GM19025 (cell line): ENCODE data around the gene RBKS.
"Not testable (repeated sequence)": the region's sequence is repeated elsewhere in the genome, so short reads cannot be mapped to it uniquely, and the experiment has no call there.

Experiments
- ATAC-seq: cut with Tn5 transposase; IDR thresholded peaks from one replicate; pipeline ENCODE4 v1.9.1; 2021; ENCODE audit warnings: mild to moderate bottlenecking, low read depth, moderate library complexity; ENCODE audit not compliant: unreplicated experiment

Gene RBKS

DNA sequence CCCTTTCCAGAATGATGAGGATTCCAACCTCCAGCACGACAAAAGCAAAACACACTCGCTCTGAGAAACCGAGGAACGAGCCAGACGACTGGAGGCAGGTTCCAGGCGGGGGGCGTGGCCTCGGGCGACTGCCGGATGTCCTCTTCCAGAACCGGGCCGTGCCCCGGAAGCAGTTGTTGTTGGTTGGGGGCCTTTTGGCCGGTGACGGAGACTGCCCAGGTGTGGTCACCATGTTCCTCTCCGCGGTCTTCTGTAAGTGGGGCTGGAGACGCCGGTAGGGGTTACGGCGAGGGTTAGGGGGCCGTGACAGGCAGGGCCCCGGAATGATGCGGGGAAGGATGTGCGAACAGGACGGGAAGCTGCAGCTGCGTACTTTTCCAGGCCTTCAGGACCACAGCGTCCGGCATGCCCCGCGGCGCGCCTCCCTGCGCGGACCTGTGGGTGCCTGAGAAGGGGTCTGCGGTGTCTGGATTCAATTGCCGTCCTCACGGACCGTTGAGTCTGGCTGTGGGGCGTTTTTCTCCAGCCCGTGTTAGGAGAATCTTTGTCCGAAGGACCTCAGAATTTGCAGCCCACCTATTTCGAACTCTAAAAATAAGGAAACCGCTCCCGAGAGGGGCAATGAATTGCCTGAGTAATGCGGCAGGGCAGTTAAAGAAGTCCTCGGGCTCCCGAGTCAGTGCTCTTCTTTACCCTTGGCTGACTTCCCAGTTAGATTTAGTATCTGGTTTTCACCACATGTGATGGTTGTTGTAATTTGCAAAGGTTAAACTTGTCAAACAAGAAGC lies 118.4 kb downstream of the RBKS start, which contains the start of gene MRPL33:
MRPL33 (plus strand) TSS at position 172 of the 788 bp plus-strand sequence; CDS start at position 231, 59 bp downstream.
- peak; percentile 99 for ATAC-seq

DNA sequence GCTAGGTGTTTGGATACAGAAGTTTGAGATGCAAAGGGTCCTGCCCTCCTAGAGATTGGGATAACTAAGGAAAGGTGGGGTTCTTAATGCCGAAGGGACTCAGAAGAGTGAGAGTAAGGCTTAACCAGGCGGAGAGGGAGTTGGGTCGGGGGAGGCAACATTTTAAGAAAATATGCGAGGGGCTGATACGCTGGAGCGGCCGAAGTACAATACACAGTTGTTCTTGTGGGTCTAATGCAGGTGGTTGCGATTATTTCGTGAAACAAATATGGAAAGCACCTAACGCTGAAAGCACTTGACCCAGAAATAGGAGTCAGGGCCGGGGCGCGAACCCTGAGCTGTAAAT lies 119.0 kb downstream of the RBKS start:
- peak; percentile 12 for ATAC-seq

DNA sequence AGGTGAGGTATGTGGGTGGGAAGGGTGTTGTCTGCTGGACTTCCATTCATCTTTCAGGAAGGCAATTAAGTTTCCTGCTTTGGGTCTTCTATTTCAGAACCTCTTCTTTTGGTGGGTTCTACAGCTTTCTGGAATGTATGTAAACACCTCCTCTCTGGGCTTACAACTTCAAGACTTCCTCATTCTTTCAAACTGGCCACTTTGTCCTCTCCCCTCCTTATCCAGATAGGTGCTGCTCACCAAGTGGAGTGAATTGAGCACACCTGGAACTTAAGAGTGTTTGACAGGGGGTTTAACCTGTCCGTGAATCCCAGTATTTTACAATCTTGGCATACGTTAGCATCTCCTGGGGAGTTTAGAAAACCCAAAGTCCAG lies 123.9 kb downstream of the RBKS start:
- no peak for ATAC-seq

DNA sequence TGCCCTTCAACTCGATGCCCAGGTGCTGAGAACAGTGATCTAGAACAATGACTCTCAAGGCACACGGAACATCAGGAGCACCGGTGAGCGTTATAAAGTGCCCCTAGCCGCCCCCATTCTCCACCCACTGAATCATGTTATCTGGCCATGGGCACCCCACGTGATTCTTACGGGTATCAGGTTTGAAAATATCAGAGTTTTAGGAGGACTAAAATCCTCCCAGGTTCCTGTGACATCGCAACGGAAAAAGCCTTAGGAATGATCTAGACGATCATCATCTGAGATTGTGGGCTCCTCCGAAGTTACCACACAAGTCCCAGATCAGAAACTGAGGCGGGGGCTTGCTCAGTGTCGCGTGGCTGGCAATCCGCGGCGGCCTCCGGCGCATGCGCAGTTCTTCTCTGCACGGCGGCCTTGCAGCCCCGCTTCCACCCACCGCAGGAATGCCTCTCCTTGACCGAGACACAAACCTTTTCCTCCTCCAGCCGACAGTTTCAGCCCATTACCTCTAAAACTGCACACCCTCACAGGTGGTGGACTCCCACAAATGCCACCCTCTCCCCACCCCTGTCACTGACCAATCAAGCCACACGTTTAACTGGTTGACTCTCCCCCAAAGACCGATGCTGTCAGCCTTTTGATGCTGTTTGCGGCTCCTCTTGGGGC lies 124.4 kb downstream of the RBKS start:
- no peak for ATAC-seq

DNA sequence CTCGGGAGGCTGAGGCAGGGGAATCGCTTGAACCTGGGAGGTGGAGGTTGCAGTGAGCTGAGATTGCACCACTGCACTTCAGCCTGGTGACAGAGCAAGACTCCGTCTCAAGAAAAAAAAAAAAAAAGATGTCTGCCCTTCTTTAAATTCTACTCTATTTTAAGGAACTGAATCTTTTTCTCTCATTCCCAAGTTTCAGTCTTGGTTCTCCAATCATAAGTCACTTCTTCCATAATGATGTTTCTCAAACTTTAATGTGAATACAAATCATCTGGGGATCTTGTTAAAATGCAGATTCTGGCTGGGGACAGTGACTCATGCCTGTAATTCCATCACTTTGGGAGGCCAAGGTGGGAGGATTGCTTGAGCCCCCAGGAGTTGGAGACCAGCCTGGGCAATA lies 125.7 kb downstream of the RBKS start:
- not testable (repeated sequence) for ATAC-seq

DNA sequence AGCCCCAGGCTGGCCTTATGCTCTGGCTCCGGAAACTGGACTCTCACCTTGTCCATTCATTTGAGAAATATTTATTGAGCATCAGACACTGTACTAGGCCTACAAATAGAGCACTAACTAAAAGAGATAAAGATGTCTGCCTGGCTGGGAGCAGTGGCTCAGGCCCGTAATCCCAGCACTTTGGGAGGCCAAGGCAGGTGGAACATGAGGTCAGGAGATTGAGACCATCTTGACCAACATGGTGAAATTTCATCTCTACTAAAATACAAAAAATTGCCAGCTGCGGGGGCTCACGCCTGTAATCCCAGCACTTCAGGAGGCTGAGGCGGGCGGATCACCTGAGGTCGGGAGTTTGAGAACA lies 126.3 kb downstream of the RBKS start:
- no peak for ATAC-seq

DNA sequence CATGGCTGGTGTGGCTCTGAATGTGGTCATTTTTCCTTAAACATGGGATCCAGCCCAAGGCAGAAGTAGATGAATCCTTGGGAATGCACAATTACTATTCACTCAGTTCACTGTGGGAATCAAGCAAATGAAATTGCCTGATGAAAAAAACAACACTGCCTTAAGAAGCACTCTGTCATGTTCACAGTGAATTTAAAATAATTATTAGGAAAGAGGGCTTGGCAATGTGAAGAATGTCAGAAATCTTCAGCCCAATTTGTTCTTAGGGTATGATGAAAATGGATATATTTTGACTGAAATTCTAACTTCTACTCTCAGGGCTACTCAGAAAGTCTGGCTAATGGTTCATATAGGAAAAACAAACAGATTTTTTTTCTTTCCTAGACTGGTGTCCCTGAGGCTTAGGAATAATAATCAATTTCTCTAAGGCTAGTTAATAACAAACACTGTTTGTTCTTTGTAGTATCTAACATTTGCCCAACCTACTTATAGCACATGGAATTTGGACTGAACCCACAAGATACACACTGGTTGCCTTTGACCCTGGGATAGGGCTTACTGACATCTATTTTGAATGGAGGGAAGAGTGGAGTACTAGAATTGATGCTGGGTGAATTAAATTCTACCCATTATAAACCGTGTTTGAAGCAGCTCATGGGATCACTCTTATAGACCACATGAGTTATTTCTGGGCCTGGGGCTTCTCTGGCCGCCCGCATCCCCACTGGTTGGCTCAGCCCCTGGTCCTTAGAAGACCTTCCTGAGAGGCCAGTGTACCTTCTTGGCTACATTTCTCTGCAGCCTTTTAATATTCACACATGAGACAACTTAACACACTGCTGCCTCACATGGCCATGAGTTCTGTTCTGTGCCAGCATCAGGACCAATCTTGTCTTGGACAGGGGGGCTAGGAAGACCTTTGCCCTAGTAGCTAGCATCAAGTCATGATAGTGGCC lies 127.0 kb downstream of the RBKS start:
- ATAC-seq, result no peak

DNA sequence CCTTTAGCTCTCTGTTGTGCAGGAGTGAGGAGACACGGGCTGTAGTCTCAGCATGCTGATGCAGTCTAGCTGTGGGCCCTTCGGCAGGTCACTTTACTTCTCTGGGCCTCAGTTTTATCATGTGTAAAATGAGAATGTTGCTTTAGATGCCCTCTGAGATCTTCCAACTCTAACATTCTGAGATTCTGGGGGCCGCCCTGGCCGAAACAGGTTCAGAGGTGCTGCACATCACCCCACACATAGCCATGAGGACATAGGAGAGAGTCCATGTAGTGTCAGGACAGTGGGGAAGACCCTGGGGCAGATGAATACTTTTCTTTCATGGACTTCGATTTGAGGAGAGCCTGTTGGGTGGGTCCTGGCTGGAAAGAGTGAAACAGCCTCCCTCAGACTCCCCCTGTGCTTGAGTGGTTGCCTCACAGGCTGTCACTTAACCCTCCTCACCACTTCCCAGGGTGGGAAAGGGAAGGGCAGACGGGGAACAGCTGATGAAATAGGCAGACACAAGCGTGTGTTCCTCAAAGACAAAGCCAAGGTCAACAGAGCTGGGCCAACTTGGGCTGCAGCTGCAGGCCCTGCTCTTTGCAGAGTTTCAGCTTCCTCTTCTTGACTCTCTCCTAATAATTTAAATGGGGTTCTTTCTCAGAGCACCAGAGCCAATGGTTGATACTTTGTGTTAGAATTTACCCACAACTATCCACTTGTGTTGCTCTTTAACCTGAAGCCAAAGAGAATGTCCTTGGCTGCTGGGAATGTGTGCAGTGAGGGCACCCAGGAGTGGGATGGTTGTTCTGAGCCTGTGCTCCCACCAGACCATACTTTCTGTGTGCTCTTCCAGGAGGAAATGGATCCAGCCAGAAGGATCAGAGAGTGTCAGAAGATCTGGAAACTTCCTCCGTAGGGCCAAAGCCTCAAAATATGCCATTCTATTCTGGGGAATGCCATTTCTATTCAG lies 133.4 kb downstream of the RBKS start:
- ATAC-seq, result no peak

DNA sequence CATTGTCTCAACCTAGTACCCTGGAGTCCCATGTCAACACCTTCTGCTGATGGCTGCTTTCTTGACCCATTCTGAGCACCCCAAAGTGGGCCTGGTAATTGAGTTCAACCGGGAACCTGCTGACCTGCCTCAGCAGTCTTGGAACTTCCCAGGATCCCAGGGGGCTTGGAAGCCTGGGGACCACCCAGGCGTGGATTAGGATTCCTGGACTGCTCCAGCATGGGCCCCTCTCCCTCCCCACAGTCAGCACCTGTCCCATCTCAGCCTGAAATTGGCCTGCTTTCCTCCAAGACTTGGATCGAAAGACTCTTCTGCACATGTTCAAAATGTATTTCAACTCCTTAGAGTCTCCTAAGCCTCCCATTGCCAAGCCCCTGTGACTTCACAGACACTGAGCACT lies 134.1 kb downstream of the RBKS start:
- no peak for ATAC-seq

DNA sequence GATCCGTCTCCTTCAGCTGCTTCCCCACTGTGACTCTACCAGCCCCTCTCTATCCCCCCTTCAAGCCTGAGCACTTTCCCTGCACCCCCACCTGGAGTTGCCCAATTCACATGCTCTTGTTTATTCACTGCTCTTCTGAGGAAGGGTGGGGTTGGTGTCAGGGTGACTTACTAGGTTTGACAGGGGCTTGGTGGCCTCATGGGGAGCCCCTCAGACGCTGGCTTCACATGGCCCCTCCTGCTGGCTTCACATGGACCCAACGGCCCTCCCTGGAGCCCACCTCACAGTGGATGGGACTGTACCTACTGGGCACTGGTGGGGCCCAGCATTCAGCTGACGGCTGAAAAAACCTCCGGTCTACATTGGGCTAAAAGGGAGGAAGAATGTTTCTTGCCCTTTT lies 135.4 kb downstream of the RBKS start:
- no peak for ATAC-seq

DNA sequence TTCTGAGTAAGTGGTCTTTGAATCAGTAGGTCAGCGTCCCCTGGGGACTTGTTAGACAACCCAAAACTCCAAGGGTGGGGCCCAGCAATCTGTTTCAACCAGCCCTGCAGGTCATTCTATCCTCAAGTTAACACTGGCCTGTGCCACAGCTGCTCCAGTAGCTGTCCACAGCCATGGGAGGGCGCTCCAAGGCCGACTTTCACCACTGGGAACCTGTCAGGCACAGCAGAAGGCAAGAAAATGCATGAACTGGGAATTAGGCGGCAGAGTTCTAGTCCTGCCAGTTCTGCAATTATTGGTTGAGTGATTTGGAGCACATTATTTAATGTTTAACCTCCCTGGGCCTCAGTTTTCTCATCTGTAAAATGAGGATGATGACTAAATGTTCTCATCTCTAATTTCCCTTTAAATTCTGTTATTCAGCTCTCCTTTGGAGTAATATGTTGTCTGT lies 136.0 kb downstream of the RBKS start:
- no peak for ATAC-seq

DNA sequence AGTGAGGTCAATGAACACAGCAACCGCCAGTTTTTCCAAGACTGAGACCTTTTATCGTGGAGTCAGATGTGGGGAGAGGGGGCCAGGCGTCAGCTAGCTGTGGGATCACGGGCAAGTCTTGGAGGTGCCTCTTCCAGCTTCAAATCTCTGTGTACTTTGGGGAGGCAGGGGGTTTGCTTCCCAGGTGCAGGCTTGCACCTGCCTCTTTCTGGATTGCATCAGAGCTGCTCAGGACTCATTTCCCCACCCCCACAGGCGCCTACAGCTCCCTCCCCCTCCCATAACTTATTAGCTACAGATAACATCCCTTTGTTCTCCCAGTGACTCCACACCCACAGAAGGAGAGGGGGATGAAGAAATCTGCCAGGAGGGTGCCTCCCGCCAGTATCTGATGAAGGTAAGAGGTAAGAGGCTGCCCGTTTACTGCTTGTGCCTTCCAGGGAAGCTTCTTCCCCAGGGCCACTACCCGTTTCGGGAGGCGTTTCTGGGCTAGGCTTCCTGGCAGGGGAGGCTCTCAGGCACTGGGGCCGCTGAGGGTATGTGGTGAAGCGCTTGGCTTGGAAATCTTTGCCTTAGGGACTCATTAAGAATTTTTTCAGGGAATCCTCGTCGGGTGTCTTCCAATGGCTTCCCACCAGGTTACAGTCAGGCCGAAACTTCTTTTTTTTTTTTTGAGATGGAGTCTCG lies 137.5 kb downstream of the RBKS start:
- no peak for ATAC-seq

DNA sequence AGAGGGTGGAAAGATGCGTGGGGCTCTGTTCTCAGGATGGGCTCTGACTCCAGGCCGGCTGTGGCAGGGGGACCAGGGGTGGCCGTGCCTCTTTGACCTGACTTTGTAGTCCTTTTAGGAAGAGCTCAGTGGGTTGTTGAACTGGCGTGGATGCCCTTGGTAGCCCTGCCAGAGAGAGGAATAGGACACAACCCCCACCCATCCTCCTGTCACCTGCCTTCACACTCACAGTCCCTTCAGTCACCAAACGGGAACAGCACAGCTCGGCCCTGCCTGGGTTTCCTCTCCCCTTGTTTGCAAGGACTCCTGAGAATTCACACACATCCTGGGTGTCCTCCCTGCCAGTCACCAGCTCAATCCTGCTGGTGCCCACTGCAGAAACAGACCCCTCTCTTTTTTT lies 138.8 kb downstream of the RBKS start:
- ATAC-seq, result no peak

DNA sequence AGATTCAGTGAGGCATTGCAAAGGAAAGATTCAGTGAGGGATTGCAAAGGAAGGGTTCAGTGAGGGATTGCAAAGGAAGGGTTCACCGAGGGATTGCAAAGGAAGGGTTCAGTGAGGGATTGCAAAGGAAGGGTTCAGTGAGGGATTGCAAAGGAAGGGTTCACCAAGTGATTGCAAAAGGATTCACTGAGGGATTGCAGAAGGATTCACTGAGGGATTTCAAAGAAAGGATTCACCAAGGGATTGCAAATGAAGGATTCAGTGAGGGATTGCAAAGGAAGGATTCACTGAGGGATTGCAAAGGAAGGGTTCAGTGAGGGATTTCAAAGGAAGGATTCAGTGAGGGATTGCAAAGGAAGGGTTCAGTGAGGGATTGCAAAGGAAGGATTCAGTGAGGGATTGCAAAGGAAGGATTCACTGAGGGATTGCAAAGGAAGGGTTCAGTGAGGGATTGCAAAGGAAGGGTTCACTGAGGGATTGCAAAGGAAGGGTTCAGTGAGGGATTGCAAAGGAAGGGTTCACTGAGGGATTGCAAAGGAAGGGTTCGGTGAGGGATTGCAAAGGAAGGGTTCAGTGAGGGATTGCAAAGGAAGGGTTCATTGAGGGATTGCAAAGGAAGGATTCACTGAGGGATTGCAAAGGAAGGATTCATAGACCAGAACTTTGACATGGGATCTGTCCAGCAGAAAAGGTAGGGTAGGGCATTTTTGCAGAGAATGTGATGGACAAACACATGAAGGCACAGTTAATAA lies 141.2 kb downstream of the RBKS start:
- ATAC-seq, result not testable (repeated sequence)

DNA sequence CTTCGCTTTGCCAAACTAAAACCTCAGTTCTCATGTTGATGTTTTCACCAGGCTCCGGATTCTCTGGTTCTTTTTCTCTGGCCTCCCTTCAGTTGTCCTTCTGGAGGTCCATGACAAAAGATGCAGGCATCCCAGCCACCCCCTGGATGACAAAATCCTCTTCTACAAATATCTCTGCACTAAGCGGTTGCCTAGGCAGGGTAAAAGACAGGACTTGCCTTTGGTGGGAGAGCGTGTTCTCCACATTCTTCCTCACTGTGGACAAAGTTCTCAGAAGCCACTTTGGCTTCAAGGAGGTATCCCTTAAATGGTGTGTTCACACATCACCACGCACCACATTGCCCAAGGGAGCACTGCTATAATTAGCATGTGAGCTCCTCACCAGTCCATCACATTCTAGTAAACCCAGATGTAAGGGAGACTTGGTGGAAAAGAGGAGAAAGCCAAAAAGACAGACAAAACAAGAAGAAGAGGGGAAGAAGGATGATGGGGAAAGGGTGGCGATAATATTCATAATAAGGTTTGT lies 142.3 kb downstream of the RBKS start:
- no peak for ATAC-seq

DNA sequence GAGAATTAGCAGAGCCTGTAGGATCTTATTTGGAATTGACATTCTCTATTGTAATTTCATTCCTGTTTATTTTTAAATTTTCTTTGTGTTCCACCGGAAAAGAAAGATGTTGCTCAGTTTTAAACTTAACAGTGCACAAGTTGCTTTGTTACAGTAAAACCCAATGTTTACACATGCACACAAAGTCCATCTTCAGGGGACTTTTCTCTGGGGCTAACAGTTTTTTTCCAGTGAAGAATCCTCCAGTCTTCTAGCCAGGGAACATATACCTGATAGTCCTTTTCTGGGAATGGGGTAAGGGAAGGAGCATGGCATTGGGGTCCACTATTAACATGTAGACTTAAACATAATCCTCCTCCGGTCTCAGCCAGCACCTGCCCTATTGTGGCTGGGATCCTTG lies 143.9 kb downstream of the RBKS start:
- no peak for ATAC-seq

DNA sequence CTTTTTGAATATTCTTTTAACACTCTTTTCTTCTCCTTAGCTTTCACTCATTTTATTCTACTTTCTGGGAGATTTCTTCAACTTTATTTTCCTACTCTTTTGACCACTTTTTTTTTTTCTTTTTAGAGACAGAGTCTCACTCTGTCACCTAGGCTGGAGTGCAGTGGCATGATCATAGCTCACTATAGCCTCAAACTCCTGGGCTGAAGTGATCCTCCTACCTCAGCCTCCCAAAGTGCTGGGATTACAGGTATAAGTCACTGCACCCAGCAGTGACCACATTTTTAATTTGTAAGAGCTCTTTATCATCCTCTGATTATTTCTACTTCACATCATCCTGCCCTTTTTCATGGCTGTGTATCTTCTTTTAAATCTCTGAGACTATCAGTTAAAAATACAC lies 144.7 kb downstream of the RBKS start:
- not testable (repeated sequence) for ATAC-seq

DNA sequence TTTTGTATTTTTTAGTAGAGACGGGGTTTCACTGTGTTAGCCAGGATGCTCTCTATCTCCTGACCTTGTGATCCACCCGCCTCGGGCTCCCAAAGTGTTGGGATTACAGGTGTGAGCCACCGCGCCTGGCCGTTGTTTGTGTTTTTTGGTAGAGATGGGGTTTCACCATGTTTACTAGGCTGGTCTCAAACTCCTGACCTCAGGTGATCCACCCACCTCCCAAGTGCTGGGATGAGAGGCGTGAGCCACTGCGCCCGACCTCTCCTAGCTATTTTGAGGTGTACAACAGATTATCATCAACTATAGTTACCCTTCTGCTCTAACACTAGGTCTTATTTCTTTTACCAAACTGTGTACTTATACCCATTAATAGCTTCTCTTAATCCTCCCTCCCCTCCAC lies 147.6 kb downstream of the RBKS start:
- ATAC-seq, result no peak
